NCI-H345 (cell line): Measurements from ENCODE around the gene EEF1AKMT3.

ENCODE experiments used
- DNase-seq: peaks from one replicate; lab custom pipeline; 2025; lab: John Stamatoyannopoulos, UW

Gene EEF1AKMT3

DNA sequence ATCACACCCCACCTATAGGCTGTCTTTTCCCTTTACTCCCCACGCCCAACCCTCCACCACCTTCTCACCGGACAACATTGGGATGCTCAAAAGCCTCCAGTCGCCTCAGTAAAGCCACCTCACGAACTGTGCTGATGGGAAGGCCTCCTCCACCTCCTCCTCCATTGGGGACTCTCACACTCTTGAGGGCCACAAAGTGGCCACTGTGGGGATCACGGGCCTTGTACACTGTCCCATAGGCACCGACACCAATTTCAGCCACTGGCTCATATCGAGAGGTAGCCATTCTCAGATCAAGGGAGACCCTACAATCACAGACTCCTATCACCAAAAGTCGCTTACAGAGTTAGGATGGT is 21.0 kb upstream of the EEF1AKMT3 start:
- DNase-seq, result no peak

DNA sequence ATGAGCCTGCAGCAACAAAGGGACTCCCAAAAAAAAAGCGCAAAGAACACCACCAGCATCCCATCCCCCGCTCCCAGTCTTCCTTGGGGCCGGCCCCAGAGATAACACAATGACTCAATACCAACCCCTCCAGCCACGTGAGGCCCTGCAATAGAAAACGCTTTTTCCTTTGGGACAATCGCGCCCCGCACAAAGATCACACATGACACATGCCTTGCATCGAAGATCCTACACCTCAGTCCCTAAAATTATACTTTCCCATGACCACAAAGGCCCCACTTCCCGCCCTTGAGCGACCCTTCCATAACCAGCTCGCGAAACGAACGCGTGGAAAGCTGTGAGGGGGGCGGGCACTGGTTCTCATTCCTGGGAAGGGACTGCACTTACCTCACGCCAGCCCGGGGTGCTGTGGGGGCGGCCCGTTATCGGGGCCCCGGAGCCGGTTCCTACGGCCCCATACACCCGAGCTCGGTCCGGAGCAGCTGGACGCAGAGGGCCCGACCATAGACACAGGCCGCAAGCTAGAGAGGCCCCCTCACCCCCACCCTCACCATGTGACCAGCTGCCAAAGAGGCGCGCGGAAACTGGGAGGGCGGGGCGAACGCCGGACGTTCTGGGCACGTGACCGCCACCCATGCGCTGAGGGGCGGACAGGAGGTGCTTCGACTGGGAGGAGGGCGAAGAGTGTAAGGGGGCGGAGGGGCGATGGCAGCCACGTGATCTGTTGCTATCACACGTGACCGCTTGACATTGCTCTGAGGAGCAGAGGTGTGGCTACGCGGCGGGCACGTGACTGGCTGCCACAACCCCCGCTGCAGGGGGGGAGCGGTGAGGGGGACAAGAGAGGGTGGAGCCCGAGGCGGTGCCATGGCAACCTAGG is 20.4 kb upstream of the EEF1AKMT3 start, which contains the start of gene CDK4:
Gene CDK4 (minus strand): TSS at position 523 of the 880 bp plus-strand sequence. CDS start 593 bp downstream, outside the sequence.
- DNase-seq, result peak; percentile 99

DNA sequence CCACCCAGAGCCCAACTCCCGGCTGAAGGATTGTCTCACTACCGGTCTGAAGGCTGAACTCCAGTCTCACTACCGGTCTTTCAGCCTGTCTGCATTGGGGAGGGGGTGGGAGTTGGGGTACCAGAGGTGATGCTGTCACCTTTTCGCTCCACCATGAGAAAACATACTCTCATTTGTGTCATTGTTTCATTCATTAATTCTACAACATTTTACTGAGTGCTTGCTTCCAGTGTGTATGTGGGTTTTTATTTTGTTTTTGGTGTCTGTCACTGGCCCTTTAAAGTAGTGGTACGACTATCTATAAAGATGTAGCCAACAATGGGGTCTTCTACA is 19.8 kb upstream of the EEF1AKMT3 start:
- no peak for DNase-seq

DNA sequence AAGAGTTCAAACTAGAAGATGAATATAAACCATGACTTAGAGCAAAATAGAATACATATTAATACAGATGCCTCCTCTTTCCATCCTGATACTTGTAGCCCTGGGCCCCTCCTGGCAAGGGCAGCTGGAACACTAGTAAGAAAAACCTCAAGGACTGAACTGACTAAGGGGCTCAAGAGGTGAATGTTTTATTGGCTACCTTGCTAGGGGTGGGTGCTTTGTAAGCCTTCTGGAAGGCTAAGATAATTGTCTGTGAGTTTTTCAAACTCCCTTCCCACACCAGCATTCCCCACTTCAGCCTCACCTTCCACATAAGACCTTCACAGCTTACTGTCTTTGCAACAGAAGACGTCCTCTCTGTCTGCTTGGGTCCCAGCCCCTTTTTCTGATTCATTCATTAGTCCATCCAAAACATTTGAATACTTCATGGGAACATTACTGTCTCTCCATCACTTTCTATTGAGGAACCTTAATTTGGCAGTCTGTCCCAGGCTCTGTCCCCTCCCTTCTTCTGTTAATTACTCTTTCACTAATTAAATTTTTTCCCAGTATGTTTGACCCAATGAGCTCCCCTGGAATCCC is 18.6 kb upstream of the EEF1AKMT3 start:
- no peak for DNase-seq

DNA sequence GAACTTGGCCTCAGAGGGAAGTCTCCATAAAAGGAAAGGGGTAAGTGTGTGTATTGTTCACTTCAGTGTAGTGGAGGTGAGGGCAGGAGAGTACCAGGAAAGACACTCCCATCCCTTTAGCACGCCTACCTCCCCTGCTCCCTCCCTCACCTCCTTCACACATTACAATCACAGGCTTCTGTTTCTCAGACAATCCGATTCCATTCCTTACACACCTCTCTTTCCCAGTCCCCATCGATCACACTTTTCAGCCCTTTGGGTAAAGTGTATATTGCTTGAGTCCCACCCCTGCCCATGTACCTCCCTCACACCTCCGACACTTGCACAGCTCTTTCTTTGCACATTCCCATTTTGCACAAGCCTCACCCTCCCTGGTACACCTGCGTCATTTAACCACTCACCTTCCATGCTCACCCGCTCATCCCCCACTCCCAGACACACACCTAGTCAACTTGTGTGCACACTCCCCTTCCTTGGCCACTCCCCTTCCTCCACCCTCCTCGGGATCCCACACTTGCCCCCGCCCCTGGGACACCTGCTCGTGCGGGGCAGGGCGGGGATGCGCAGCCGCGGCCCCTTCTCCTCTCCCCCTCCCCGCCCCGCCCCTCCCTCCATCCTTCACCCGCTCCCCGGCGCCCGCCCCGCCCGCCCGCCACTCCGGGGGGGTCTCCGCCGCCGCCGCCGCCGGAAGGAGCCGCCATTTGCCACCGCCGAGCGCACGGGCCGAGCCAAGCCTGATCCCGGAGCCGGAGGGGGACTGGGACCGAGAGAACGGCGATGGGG is 17.8 kb upstream of the EEF1AKMT3 start, which contains the start of gene MARCHF9:
Gene MARCHF9 (plus strand): TSS at position 693 of the 783 bp plus-strand sequence. CDS start 426 bp downstream, outside the sequence.
- DNase-seq, result peak; percentile 91

DNA sequence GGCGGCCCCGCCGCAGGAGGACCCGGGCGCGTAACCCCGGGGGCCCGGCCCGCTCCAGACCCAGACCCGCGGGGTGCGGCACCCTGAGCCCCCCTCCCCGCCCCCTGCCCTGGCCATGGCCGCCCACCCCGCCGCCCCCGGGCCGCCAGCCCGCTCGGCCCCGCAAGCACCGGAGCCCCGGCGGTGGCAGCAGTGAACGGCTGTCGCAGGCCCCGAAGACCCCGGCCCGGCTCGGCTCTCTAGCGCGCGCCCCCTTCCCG is 17.3 kb upstream of the EEF1AKMT3 start:
- DNase-seq, result no peak

DNA sequence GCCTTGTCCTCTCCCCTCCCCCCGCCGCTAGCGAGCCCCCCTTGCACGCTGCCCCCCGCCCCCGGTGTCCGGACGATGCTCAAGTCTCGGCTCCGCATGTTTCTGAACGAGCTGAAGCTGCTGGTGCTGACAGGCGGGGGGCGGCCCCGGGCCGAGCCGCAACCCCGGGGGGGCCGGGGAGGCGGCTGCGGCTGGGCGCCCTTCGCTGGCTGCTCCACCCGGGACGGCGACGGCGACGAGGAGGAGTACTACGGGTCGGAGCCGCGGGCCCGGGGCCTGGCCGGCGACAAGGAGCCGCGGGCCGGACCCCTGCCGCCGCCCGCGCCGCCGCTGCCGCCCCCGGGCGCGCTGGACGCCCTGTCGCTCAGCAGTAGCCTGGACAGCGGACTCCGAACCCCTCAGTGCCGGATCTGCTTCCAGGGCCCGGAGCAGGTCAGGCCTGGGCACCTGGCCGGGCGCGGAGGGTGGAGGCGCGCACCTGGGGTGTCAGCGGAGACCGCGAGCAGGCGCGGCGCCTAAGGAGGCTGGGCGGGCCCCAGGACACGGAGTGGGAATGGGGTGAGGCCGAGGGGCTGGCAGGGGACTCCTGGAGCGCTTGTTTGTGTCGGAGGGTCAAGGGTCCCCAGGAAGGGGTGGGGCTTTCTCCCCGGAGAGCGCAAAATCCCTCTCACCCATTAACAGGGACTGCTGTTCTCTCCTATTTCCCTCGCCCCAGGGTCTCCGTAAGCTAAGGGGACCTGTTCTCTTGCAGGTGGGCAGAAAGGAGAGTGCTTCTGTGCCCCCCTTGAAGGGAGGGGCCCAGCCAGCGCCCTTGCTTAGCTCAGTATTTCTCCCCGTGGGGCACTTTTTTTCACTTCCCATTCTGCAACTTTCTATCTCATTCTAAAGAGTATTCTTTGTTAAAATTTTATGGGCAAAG is 16.7 kb upstream of the EEF1AKMT3 start:
- DNase-seq, result no peak

DNA sequence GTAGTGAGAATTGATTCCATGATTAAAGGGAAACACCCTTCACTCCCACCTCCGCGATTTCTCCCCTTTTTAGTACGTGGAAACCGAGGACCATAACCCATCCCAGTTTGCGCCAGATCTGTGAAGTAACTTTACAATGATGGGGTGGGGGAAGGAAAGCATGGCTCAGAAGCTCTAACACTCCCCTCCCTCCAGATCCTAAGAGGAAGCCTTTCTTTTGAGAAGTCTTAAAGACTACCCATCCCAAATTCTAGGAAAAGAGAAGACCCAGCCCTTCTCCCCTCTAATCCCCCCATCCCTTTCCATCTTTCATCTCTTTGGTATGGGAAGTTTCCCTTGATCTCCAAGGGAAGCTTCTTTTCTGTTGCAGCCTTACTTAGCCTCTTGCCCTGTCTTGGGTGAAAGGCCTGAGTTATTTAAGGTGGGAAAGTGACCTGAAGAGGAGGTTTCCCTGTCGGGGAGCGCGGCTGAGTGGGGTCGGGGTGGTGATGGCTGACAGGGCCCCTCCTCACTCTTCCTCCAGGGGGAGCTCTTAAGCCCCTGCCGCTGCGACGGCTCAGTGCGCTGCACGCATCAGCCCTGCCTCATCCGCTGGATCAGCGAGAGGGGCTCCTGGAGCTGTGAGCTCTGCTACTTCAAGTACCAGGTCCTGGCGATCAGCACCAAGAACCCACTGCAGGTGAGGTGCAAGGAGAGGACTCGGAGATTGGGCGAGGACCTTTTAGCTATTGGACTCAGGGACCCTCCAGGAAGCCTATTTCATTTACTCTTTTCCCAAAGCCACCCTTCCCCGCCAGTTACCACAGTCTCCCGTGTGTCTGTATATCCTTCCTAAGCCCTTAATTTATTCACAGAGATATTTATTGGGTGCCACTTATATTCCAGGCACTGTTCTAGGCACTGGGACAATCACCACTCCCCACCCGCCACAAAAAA is 15.7 kb upstream of the EEF1AKMT3 start:
- no peak for DNase-seq

DNA sequence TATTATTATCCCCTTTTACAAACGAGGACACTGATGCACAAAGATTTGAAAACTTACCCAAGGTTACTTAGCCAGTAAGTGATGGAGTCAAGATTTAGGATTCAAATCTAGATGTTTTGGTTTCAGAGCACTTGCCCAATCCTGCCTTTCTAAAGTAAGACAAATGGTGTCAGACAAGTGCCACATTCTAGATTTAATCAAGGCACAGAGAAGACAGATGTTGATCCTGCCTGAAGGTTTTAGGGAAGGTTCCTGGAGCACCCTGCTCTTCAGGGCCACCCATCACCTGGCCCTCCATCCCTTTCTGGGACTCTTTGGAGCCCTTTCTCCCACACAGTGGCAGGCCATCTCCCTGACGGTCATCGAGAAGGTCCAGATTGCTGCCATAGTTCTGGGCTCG is 14.6 kb upstream of the EEF1AKMT3 start:
- DNase-seq, result no peak

DNA sequence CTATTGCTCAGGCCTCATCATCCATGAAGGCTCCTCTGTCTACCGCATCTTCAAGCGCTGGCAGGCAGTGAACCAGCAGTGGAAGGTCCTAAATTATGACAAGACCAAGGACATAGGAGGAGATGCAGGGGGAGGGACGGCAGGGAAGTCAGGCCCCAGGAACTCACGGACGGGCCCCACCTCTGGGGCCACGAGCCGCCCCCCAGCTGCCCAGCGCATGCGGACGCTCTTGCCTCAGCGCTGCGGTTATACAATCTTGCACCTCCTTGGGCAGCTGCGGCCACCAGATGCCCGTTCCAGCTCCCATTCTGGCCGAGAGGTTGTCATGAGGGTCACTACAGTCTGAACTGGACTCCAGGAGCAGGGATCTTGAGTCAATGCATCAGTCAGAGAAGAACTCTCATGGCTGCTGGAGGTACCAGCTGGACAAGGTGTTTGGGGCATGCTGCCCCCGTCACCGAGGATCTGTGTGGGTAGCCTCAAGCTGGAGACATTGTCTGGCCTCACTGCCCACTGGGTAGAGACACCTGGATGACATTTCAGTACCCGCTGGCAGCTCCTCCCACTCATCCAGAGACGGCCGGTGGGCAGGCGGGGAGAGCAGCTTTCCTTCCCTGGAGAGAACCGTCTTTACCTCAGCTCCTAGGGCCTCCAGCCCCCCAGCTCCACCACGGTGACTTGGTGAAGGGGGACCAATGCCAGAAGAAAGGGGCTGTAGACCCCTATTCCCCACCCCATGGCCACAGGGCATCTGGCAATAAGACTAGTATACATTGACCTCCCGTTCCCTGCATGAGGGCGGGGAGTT is 13.7 kb upstream of the EEF1AKMT3 start:
- no peak for DNase-seq

DNA sequence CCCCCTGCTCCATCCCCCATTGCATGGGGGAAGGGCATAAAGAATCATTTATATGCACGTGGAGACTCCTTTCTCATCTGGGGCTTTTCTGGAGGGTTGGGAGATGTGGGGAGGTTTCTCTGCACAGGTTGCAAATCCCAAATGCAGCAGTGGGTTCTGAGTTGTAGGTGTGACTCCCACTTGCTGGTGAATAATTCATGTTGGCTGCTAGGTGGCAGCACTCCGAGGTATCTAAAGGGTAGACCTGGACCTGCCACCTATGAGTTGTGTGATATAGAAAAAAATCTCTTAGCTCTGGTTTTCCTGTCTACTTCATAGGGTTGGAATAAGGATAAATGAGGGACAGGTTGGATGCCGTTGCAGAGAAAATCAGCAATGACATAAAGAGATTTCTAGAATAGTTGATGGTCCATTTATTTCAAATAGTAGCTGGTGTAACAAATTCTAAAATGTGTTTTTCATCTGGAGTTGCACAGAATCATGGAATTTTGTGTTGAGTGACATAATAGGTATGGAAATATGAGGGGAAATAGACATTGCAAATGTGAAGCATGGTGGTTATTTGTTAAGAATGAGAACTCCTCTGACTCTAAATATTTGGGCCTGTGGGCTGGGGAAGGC is 12.9 kb upstream of the EEF1AKMT3 start:
- peak; percentile 22 for DNase-seq

DNA sequence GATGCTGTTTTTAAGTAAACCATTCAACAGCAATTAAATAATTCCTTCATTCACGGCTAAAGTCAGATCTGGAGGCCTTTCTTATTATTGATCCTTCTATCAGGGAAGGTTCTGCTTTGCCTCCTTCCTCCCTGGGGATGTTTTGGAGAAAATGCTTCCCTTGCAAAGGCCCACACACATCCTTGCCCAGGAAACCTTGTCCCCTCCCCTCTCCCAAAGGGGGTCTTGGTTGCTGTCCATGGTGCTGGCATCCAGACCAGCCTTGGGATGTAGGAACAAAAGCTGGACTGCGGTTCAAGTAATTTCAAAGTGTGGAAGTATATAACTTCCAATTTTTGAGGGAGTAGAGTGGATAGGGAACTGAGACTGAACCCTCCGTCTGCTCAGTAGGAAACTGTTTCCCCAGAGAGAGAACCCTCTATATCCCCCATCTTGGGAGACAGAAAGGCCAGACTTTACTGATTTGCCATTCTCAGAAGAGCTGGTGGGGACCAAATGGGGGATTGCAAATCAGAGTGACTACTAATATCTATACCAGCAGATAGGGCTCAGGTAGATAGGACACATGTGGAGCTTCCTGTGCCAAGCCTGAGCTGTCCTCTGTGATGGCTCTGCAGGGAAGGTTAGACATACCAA is 11.9 kb upstream of the EEF1AKMT3 start:
- DNase-seq, result no peak

DNA sequence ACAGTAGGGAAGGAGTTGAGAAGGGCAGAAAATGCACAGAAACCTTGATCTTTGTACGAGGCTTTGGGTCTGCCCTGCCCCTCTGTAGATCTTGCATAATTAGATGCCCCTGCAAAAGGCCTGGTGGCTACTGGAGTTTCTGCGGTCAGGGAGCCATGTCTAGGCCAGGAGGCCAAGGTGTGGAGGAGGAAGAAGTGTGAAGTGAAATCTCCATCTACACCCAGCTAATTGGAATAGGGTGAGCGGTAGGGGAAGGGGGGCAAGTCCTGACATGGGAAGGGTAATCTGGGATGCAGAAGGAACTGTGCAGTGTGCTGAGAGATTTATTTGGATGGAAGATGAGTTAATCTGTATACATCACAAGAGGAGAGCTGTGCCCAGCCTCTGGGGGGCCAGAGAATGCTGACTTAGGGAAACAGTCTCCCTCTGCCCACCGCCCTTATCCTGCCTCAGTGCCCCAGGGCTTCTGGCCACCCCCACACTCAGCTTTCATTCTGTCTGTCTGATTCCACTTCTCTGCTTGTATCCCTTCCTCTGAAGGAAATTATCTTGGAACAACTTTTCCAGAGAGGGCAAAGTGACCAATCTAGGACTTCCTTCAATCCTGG is 10.9 kb upstream of the EEF1AKMT3 start:
- no peak for DNase-seq

DNA sequence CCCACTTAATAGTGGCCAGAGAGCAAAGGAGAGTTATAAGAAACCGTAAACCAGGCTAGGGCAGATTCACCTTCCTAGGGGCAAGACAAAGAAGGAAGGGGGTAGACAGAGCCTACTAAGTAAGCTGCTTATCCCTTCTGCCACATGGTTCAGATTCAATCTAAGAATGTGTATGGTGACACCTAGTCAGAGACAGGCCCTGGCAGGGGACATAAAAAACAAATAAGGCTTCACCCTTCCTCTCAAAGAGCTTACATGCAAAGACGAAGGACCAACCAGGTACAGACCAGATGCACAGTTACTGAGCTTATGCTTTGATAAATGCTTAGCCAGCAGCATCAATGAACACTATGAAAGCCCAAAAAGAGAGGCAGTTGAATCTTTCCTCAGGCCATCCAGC is 10.0 kb upstream of the EEF1AKMT3 start:
- no peak for DNase-seq

DNA sequence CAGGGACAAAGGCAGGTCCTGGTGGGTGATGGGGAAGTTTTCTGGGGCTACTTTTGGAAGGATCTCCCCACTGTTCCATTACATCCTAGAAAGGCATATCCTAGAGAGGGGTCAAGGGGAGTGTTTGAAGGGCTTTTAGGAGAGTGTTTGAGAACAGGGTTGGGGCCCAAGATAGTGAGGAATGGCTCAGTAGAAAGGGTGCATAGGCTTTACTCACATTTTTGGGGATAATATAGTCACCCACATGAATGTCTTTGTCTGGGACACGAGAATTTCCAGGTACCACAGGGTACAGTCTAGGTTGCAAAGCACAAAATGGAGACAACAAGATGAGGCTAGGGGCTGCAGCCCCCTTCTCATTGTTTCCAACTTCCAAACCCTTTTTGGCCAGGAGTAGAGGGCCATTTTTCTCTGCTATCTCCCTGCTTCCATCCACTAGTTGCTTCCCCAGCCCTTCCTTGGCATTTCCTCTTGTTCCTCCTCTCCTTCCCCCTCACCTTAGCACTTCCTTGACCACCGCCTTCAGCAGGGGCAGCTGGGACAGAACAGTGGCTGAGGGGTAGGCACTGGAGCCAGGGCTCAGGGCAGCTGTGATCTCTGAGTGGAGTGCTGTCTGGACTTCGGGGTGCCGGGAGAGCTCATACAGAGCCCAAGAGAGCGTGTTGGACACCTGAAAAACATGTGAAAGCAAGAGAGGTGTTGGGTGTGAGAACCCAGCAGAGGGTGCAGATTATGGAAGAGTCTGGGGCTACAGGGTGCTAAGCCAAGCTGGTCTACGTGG is 8.3 kb upstream of the EEF1AKMT3 start:
- no peak for DNase-seq

DNA sequence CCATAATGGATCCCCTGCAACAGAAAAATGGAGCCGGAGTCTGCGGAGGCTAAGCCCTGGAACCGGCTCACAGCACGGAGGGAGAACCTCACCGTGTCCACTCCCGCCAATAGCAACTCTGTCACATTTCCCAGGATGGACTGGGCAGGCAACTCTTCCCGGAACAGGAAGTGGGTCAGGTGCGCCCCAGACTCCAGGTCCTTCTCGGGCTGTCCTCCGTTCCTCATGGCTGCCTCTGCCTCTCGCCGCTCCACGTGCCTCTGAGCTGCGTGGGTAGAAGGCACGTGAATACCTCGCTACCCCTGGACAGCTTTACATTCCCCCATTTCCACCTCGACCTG is 7.8 kb upstream of the EEF1AKMT3 start:
- DNase-seq, result no peak

DNA sequence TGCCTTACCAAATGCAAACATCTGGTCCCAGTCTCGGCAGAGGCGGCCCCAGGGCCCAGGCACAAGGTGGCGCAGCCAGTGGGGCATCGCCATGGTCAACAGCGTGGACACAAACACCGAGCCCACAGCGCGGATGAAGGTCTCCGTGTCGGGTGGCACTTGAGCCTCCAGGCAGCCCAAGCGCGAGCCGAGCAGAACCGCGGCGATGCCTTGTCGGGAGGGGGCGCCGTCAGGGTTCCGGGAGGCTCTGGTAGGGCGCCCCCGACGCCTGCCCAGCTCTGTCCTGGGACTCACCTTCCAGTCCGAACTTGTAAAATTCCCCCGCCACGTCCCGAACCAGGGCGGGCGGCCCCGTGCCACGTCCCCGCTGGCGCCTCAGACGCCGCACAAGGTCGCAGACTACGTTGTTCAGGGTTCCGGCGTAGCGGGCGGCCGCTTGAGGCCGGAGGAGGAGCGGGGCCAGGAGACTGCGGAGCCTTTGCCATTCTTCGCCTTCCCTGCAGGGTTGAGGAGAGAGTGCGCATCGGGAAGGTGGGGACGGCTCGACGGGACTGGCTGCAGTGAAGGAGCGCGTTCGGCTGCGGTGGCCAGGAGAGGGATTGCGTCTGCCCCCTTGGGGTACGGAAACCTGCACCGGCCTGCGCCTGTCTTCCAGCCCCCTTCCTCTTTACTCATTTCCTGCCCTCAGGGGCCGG is 7.3 kb upstream of the EEF1AKMT3 start:
- DNase-seq, result peak; percentile 20
